ENCODE measurements around the gene PASK. TPM values are rescaled to one million over a fixed set of nuclear protein-coding genes. Genes with fewer than 3 reads are reported as not detected.

PASK gene
- total RNA-seq, 1 experiment from 2014 or later: 51.6 TPM

GRCh38 chr2:241091734-241092445, 57.4 kb downstream of the PASK start:
- Histone ChIP-seq H3K36me3 (ENCODE audit: control insufficient read depth, insufficient read depth, low read length) (peaks cover 23% of the 10 kb centered on the region), H3K9me3 (ENCODE audit: control insufficient read depth, insufficient read depth, low read depth, low read length) (no peaks in the 10 kb centered on the region), H3K4me3 (ENCODE audit: low read depth in 2 of 2, low read length in 2 of 2) (no peak overlapping the region), H3K4me1 (ENCODE audit: control insufficient read depth, insufficient read depth, low read length) (no peaks in the 10 kb centered on the region), H3K27me3 (ENCODE audit: control insufficient read depth, insufficient read depth, low read length) (no peaks in the 10 kb centered on the region), H3K27ac (ENCODE audit: low read length) (no peak overlapping the region)
- no TSS peak for BruUV-seq (replicated peaks)
- ChIA-PET CTCF (no interaction called here), POLR2A (no interaction called here)
- TF ChIP-seq CTCF (IDR thresholded peaks at IDR 0.05): no peak
- TF ChIP-seq SIN3A (IDR thresholded peaks at IDR 0.05; ENCODE audit: borderline replicate concordance, insufficient read depth, low read depth, low read length): no peak
- TF ChIP-seq TCF7L2 (IDR thresholded peaks at IDR 0.05; ENCODE audit: low read depth, low read length): no peak
- TF ChIP-seq, protein P1, sequence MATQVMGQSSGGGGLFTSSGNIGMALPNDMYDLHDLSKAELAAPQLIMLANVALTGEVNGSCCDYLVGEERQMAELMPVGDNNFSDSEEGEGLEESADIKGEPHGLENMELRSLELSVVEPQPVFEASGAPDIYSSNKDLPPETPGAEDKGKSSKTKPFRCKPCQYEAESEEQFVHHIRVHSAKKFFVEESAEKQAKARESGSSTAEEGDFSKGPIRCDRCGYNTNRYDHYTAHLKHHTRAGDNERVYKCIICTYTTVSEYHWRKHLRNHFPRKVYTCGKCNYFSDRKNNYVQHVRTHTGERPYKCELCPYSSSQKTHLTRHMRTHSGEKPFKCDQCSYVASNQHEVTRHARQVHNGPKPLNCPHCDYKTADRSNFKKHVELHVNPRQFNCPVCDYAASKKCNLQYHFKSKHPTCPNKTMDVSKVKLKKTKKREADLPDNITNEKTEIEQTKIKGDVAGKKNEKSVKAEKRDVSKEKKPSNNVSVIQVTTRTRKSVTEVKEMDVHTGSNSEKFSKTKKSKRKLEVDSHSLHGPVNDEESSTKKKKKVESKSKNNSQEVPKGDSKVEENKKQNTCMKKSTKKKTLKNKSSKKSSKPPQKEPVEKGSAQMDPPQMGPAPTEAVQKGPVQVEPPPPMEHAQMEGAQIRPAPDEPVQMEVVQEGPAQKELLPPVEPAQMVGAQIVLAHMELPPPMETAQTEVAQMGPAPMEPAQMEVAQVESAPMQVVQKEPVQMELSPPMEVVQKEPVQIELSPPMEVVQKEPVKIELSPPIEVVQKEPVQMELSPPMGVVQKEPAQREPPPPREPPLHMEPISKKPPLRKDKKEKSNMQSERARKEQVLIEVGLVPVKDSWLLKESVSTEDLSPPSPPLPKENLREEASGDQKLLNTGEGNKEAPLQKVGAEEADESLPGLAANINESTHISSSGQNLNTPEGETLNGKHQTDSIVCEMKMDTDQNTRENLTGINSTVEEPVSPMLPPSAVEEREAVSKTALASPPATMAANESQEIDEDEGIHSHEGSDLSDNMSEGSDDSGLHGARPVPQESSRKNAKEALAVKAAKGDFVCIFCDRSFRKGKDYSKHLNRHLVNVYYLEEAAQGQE (IDR thresholded peaks at IDR 0.05; ENCODE audit: insufficient read depth in 1 of 2, low read depth in 2 of 2, low read length in 1 of 2): no peak
- TF ChIP-seq POLR2AphosphoS5 (IDR thresholded peaks at IDR 0.05; ENCODE audit: low read depth, low read length): no peak
- no peak for ATAC-seq
- in situ Hi-C loops (cut with HindIII; ENCODE audit: low pct_unique_long_range_greater_than_20kb, low sequenced_read_pairs): no loop called here
- intact Hi-C loops (cut with micrococcal nuclease; ENCODE audit: unreplicated experiment): no loop called here
- no peak for DNase-seq (ENCODE audit: low read depth, low spot score)

GRCh38 chr2:241091201-241091600, 58.1 kb downstream of the PASK start:
- peaks cover 18% of the 10 kb centered on the region for H3K36me3 ChIP-seq (ENCODE audit: control insufficient read depth, insufficient read depth, low read length)
- in situ Hi-C loops (cut with HindIII; ENCODE audit: low pct_unique_long_range_greater_than_20kb, low sequenced_read_pairs): no loop called here
- no peaks in the 10 kb centered on the region for H3K4me1 ChIP-seq (ENCODE audit: control insufficient read depth, insufficient read depth, low read length)
- ChIA-PET CTCF (no interaction called here), POLR2A (no interaction called here)
- DNase-seq (ENCODE audit: low read depth, low spot score): no peak
- no peaks in the 10 kb centered on the region for H3K27me3 ChIP-seq (ENCODE audit: control insufficient read depth, insufficient read depth, low read length)
- intact Hi-C loops (cut with micrococcal nuclease; ENCODE audit: unreplicated experiment): no loop called here
- TF ChIP-seq POLR2AphosphoS5 (IDR thresholded peaks at IDR 0.05; ENCODE audit: low read depth, low read length) (no peak), TCF7L2 (IDR thresholded peaks at IDR 0.05; ENCODE audit: low read depth, low read length) (no peak), SIN3A (IDR thresholded peaks at IDR 0.05; ENCODE audit: borderline replicate concordance, insufficient read depth, low read depth, low read length) (no peak), CTCF (IDR thresholded peaks at IDR 0.05) (no peak)
- TF ChIP-seq, protein P1 (IDR thresholded peaks at IDR 0.05; ENCODE audit: insufficient read depth in 1 of 2, low read depth in 2 of 2, low read length in 1 of 2): no peak
- BruUV-seq (replicated peaks): no TSS peak
- no peak overlapping the region for H3K27ac ChIP-seq (ENCODE audit: low read length)
- ATAC-seq: no peak
- H3K4me3 ChIP-seq (ENCODE audit: low read depth in 2 of 2, low read length in 2 of 2): no peak overlapping the region
- H3K9me3 ChIP-seq (ENCODE audit: control insufficient read depth, insufficient read depth, low read depth, low read length): no peaks in the 10 kb centered on the region
